Measurements from ENCODE around the gene UTP25. TPM values are rescaled to one million over a fixed set of nuclear protein-coding genes. Genes with fewer than 3 reads are reported as not detected.

The UTP25 gene
- total RNA-seq, 1 donor from 2014 or later = 2.4 TPM

GRCh38 chr1:209840611-209841010, 12.8 kb downstream of the UTP25 start:
- peaks cover 94% of the 10 kb centered on the region for H3K36me3 ChIP-seq

GRCh38 chr1:209844695-209845407, 17.1 kb downstream of the UTP25 start:
- DNase-seq = no peak
- Histone ChIP-seq H3K4me3 (no peak overlapping the region), H3K27me3 (ENCODE audit: low read depth) (no peaks in the 10 kb centered on the region), H3K9me3 (replicated peaks) (no peaks in the 10 kb centered on the region), H3K4me1 (peaks cover 9% of the 10 kb centered on the region), H3K27ac (replicated peaks) (no peak overlapping the region), H3K36me3 (peaks cover 75% of the 10 kb centered on the region)
- intact Hi-C loops (cut with micrococcal nuclease) = no loop called here
- TF ChIP-seq CTCF (IDR thresholded peaks at IDR 0.05; ENCODE audit: borderline replicate concordance) = no peak

More at GRCh38 chr1:209840611-209841010, 12.8 kb downstream of the UTP25 start:
- TF ChIP-seq CTCF (IDR thresholded peaks at IDR 0.05; ENCODE audit: borderline replicate concordance) = no peak
- H3K4me1 ChIP-seq = peaks cover 7% of the 10 kb centered on the region
- no peak overlapping the region for H3K4me3 ChIP-seq
- intact Hi-C loops (cut with micrococcal nuclease) = no loop called here
- no peaks in the 10 kb centered on the region for H3K27me3 ChIP-seq (ENCODE audit: low read depth)
- no peak for DNase-seq
- H3K27ac ChIP-seq (replicated peaks) = no peak overlapping the region
- H3K9me3 ChIP-seq (replicated peaks) = no peaks in the 10 kb centered on the region

- no peak overlapping the region for H3K27ac ChIP-seq (replicated peaks)
- no peaks in the 10 kb centered on the region for H3K27me3 ChIP-seq (ENCODE audit: low read depth)
- intact Hi-C loops (cut with micrococcal nuclease) = no loop called here
- TF ChIP-seq CTCF (IDR thresholded peaks at IDR 0.05; ENCODE audit: borderline replicate concordance) = no peak
- no peak for DNase-seq
- H3K36me3 ChIP-seq = peaks cover 71% of the 10 kb centered on the region
- peaks cover 13% of the 10 kb centered on the region for H3K4me1 ChIP-seq
- H3K4me3 ChIP-seq = no peak overlapping the region
- no peaks in the 10 kb centered on the region for H3K9me3 ChIP-seq (replicated peaks)
Observed at GRCh38 chr1:209845408-209845725, 17.6 kb downstream of the UTP25 start.

GRCh38 chr1:209849388-209849787, 21.6 kb downstream of the UTP25 start:
- intact Hi-C loops (cut with micrococcal nuclease) = no loop called here
- peaks cover 17% of the 10 kb centered on the region for H3K4me1 ChIP-seq
- H3K27me3 ChIP-seq (ENCODE audit: low read depth) = no peaks in the 10 kb centered on the region
- peaks cover 71% of the 10 kb centered on the region for H3K36me3 ChIP-seq
- H3K9me3 ChIP-seq (replicated peaks) = no peaks in the 10 kb centered on the region
- DNase-seq = no peak
- no peak overlapping the region for H3K27ac ChIP-seq (replicated peaks)
- TF ChIP-seq CTCF (IDR thresholded peaks at IDR 0.05; ENCODE audit: borderline replicate concordance) = no peak
- H3K4me3 ChIP-seq = no peak overlapping the region

- DNase-seq = peak; percentile 29
- Histone ChIP-seq H3K4me3 (no peak overlapping the region), H3K27ac (replicated peaks) (no peak overlapping the region), H3K4me1 (peaks cover 11% of the 10 kb centered on the region), H3K36me3 (peaks cover 69% of the 10 kb centered on the region), H3K9me3 (replicated peaks) (no peaks in the 10 kb centered on the region), H3K27me3 (ENCODE audit: low read depth) (no peaks in the 10 kb centered on the region)
- peak; percentile 58 for TF ChIP-seq CTCF (IDR thresholded peaks at IDR 0.05; ENCODE audit: borderline replicate concordance)
- intact Hi-C loops (cut with micrococcal nuclease) = no loop called here
Observed at GRCh38 chr1:209850342-209850979, 22.7 kb downstream of the UTP25 start.
